Activated CD4-positive, alpha-beta T cell treated with anti-CD3 and anti-CD28 coated beads, Interleukin-2, amount 50 U/mL, for 48 hours (primary cell): ENCODE measurements around the gene PDGFRB.

ENCODE experiments used
- DNase-seq, 2 experiments: peaks; one replicate each; pipeline ENCODE4 v3.0.0-alpha.2; 2020

The PDGFRB gene

GRCh38 chr5:150129454-150129812 is 26.2 kb downstream of the PDGFRB start:
- no peak for DNase-seq

DNA sequence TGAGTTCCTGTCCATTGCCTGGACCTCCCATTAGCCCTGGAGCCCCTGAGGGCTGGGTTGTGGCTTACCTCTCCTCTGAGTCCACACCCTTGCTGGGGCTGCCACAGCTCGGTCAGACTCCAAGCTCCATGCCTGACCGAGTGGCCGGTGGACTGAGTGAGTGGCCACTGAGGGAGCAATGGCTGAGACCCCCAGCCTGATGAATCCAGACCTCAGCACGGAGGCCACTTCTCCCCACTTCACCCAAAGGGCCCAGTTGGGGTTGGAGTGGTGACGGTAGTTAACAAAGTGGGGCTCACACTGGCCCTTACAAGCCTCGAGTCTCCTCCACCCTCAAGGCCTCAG is 28.8 kb downstream of the PDGFRB start:
- DNase-seq: no peak

- DNase-seq: no peak
These were observed 29.3 kb downstream of the PDGFRB start for GRCh38 chr5:150126199-150126920.

DNA sequence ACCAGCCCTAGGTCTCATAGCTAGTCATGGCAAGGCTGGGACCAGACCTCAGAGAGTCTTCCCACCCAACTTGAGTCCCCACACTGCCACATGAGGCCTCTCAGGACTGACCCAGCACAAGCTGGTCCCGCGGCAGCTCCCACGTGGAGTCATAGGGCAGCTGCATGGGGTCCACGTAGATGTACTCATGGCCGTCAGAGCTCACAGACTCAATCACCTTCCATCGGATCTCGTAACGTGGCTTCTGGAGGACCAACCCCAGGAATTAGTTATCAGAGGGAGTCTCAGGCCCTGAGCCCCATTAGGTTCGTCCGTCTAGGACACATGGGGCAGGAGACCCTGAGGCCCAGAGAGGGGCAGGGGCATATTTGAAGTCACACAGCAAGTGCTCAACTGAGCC is 30.3 kb downstream of the PDGFRB start:
- DNase-seq: no peak

GRCh38 chr5:150124596-150124995 is 31.0 kb downstream of the PDGFRB start:
- DNase-seq: no peak

DNA sequence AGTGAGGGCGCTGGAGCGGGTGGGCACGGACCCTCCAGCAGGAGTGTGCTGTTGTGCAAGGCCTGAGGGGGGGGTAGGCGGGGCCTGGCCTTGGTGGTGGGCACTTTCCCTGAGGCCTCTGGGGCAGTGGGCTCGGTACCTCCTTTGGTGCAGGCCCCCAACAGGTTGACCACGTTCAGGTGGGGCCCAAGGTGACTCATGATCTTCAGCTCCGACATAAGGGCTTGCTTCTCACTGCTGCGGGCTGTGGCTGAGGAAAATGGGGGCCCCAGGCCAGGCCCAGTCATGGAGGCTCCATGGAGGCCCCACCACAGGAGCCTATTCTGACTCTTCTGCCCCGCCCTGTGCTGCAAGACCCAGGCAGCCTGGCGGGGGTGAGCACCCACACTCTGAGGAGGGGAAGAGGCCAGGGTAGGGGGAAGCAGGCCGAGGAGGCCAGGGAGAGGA is 31.5 kb downstream of the PDGFRB start:
- no peak for DNase-seq

DNA sequence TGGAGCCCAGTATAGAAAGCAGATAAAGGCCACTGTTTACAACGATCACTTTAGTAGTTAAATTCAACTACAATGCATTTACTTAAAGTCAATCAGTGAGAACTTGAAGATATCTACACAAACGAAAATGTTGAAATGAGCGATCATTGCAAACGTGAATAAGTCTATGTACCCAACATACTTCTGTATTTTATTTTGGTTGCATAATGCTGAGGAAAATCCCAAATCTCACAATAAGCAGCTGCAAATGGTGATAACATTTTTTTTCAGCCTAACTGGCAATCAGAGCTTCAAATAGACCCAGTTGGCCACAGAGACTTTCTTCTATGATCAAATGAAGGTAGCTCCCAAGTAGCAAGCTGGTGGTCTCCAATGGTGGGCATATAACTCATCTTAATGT is 32.1 kb downstream of the PDGFRB start:
- no peak for DNase-seq

DNA sequence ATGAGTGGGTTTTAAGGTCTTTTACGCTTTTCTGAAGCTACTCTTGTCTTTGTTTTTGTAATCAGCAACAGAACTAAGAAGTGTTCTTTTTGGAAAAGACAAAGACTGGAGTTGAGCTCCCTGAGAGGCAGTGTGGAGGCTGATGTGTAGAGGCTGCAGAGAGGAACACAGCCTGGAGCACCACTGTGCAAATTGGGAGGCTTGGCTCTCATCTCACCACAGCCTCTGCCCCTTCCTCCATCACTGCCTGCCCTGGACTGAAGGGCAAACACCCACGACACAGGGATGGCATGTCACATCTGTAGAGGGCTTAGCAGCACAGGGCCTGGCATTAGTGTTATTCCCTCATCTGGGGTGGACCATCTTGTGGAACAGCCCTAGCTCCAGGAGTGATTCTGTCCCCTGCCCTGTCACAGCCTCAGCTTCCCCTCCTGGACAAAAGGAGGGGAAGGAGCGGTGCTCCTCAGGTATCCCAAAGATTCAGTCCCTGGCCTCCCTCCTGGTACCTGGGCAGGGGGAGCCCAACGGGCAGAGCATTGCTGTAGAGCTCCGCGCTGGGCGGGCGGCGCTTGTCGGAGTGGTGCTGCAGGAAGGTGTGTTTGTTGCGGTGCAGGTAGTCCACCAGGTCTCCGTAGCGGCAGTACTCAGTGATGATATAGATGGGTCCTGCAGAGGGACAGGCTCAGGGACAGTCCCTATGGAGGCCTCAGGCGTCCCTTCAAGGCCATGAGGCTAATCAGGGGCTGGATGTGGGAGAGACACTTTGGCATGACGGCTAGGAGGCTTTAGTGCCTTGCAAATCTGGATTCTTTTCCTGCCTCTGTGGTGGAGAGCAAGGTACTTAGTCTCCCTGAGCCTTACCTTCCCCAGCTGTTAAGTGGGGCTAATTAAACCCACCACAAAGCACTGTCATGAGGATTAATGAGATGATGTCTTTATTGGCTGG is 32.8 kb downstream of the PDGFRB start:
- DNase-seq: no peak

DNA sequence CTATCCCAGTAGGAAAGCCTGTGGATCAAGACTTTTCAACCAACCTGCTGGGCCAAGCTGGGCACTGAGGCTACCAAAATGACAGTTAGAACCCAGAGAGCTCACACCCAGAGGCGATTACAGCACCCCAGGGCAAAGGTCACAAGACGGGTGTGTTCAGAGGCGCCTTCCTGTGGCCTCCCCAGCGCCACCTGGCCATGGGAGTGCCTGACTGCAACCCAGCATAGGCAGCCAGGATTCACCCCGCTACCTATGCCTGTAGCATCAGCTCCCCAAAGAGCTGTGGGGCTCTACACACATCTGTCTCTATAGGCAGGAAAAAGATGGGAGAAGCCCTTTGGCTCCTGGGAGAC is 33.5 kb downstream of the PDGFRB start:
- peak; percentile 12 to 25 for DNase-seq

GRCh38 chr5:150121448-150122157 is 34.0 kb downstream of the PDGFRB start:
- DNase-seq: no peak

- no peak for DNase-seq
These were observed 34.8 kb downstream of the PDGFRB start for GRCh38 chr5:150120617-150121447.

- no peak for DNase-seq
These were observed 35.6 kb downstream of the PDGFRB start for GRCh38 chr5:150120062-150120441.

- DNase-seq: no peak
These were observed 36.1 kb downstream of the PDGFRB start for GRCh38 chr5:150119421-150120061.

DNA sequence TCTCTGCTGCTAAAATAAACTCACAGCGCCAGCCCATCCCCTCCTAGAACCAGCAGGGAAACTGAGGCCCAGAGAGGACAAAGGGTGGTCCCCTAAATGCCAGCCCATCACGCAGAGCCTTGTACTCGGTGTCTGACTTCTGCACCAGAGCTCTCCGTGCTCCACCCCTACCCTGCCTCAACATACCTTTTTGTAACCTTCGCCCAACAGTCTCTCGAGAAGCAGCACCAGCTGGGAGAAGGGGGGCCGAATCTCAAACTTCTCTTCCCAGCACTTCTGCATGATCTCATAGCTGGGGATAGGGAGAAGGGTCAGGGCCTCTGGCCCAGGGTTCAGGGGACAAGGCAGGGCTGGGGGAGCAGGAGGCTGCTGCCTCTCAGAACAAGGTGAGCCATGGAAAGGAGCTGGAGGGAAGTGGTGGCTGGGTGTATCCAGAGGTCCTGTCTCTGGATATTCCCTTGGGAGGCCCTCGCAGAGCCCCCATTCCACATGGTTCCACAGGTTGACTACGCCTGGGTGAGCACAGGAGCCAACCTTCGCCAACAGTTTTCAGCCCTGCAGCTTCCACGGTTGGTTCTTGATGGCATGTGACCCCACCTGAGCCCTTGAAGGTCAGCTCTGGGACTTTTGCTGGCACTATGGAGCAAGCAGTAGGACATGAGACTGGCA is 37.0 kb downstream of the PDGFRB start:
- DNase-seq: no peak

DNA sequence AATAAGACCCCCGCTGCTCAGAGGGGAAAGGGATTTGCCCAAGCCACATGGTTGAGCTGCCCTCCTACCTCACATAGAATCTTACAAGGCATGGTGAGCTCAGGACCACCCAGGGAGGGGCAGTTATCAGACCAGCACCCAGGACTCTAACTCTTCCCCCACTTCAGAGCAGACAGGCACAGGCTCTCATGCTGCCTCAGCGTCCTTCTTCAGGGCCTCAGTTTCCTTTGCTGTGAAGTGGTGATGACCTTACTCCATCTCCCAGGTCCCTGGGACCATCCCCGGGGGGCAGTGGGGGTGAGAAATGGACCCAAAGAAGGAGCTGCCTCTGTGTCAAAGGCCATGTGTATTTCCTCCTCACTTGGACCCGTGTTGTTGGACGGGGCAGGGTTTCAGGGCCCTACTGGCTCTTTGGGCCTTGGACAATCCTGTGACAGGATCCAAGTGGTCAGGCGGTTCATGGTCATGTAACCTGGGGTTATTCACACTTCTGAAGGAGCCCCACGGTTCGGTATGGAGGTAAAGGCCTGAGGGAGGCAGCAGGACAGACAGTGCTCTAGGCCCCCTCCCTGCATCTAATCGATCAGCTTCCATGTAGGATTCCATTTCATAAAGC is 37.6 kb downstream of the PDGFRB start:
- DNase-seq: no peak

DNA sequence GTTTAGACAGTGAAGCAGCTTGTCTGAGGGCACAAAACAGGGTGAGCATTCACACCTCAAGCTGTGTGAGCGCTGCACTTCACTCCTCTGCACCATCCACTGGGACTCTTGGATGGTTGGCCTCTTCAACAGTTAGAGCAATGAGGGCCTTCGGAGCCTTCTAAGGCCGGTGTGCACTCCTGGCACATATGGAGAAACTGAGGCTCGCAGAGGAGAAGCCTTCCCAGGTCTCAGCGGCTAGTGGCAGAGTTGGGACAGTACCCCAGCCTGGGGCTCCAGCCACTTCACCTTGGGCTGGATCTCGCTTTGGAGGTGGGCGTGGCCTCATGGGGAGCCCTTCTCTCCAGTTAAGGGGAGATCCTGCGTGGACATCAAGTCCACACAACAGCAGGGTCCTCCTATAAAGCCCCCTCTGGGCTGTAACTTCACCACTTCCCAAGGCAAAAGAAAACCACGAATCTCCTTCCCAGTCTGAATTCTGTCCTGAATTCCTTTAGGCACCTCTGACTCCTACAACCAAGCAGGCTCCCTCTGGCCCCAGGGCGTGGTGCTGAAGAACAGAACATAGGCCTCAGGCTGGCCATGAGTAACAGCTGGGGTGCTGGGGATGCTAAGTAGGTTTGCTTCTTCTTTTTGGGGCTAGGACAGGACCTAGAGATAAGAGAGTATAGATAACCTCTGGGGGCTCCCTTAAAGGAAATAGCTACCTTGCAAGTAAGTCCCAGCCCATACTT is 38.8 kb downstream of the PDGFRB start:
- no peak for DNase-seq

- no peak for DNase-seq
These were observed 40.8 kb downstream of the PDGFRB start for GRCh38 chr5:150114773-150115408.

GRCh38 chr5:150114102-150114641 is 41.5 kb downstream of the PDGFRB start:
- DNase-seq: no peak

DNA sequence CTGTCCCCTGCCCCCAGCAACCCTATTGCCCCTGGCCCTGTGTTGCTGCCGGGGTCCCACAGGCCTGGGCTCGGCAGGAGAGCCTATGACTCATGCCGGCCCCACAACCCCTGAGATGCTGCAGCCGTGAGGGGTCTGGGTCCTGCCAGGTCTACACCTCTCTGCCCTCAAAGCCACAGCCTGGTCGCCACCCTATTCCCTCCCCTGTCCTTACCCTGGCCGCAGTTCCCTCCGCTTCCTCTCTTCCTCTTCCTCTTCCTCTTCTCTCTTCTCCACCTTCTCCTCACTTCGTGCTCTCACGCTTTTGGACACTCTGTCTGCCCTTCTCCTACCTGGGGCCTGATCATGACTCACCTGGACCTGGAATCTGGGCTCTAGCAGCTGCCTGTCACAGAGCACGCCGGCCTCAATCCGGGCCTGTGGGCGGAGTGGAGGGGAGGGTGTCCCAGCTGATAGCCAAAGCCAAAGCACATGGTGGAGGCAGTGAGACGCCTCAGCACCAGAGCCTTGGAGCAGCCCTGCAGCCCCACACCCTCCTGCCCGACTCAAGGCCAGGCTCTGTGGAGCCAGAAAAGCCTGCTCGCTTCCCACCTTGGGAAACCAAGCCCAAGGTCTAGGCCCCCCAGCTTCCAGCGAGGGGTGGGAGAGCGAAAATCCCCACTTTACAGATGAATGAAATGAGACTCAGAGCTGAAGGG is 42.4 kb downstream of the PDGFRB start:
- DNase-seq: no peak
